ENCODE measurements around the gene MYL5. TPM values are rescaled to one million over a fixed set of nuclear protein-coding genes. Genes with fewer than 3 reads are reported as not detected.

Gene MYL5
- total and polyA plus RNA-seq, 2 donors (not counting 1 experiment from before 2014, with no cell fraction given) = 9.6 to 14.4 TPM

GRCh38 chr4:710116-710515, 35.8 kb downstream of the MYL5 start:
- Histone ChIP-seq H3K27me3 (ENCODE audit: control insufficient read depth, insufficient read depth, low read length) (no peaks in the 10 kb centered on the region), H3K27ac (ENCODE audit: insufficient read depth, low read length) (no peak overlapping the region), H3K4me1 (ENCODE audit: control insufficient read depth, extremely low read depth, insufficient read depth, low read length) (no peaks in the 10 kb centered on the region), H3K4me2 (ENCODE audit: extremely low read depth, insufficient read depth, low read length) (no peak overlapping the region), H3K36me3 (ENCODE audit: control insufficient read depth, insufficient read depth, low read length) (no peaks in the 10 kb centered on the region), H3K4me3 (replicated peaks in 1 of 4; ENCODE audit: control extremely low read depth in 1 of 4, insufficient read depth in 1 of 4, low read depth in 3 of 4, low read length in 4 of 4) (no peak overlapping the region), H3K79me2 (ENCODE audit: control insufficient read depth, insufficient read depth, low read length) (peaks cover 73% of the 10 kb centered on the region), H2AFZ (ENCODE audit: low read length) (no peak overlapping the region), H3K9ac (ENCODE audit: insufficient read depth, low read length) (no peak overlapping the region), H3K9me3 (ENCODE audit: control insufficient read depth, insufficient read depth, low read depth, low read length) (no peaks in the 10 kb centered on the region), H4K20me1 (ENCODE audit: control insufficient read depth, extremely low read depth, insufficient read depth, low read length) (peaks cover 3% of the 10 kb centered on the region)
- TF ChIP-seq, protein P1, sequence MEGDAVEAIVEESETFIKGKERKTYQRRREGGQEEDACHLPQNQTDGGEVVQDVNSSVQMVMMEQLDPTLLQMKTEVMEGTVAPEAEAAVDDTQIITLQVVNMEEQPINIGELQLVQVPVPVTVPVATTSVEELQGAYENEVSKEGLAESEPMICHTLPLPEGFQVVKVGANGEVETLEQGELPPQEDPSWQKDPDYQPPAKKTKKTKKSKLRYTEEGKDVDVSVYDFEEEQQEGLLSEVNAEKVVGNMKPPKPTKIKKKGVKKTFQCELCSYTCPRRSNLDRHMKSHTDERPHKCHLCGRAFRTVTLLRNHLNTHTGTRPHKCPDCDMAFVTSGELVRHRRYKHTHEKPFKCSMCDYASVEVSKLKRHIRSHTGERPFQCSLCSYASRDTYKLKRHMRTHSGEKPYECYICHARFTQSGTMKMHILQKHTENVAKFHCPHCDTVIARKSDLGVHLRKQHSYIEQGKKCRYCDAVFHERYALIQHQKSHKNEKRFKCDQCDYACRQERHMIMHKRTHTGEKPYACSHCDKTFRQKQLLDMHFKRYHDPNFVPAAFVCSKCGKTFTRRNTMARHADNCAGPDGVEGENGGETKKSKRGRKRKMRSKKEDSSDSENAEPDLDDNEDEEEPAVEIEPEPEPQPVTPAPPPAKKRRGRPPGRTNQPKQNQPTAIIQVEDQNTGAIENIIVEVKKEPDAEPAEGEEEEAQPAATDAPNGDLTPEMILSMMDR (conservative IDR thresholded peaks at IDR 0.05 in 1 of 2, IDR thresholded peaks at IDR 0.05 in 1 of 2; ENCODE audit: low read depth in 1 of 2, low read length in 2 of 2) = no peak
- no peak for TF ChIP-seq EZH2 (IDR thresholded peaks at IDR 0.05; ENCODE audit: low read length, missing control alignments)
- DNase-seq (ENCODE audit: low read depth in 2 of 2) = no peak

DNA sequence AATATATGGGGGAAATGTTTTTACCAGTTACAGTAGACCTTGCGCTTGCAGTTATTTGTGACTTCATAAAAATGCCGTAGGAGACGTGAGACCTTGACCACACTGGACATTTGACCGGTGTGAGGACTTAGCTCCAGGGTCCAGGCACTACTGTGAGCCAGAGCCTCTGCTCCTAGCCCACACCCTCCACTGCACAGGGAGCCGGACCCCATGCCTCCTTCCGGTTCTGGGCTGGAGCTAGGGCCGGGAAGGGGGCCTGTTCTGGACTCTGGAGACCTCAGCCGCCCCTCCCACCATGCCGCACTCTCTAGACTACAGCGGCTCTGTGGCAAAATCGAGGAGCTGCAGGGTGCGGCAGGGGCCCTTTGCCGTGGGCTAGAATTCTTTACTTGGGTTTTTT, 36.6 kb downstream of the MYL5 start:
- no peak for DNase-seq (ENCODE audit: low read depth in 2 of 2)
- Histone ChIP-seq H3K4me3 (replicated peaks in 1 of 4; ENCODE audit: control extremely low read depth in 1 of 4, insufficient read depth in 1 of 4, low read depth in 3 of 4, low read length in 4 of 4) (no peak overlapping the region), H3K27me3 (ENCODE audit: control insufficient read depth, insufficient read depth, low read length) (no peaks in the 10 kb centered on the region), H3K27ac (ENCODE audit: insufficient read depth, low read length) (no peak overlapping the region), H3K4me2 (ENCODE audit: extremely low read depth, insufficient read depth, low read length) (no peak overlapping the region), H2AFZ (ENCODE audit: low read length) (no peak overlapping the region), H3K9me3 (ENCODE audit: control insufficient read depth, insufficient read depth, low read depth, low read length) (no peaks in the 10 kb centered on the region), H3K79me2 (ENCODE audit: control insufficient read depth, insufficient read depth, low read length) (peaks cover 75% of the 10 kb centered on the region), H3K4me1 (ENCODE audit: control insufficient read depth, extremely low read depth, insufficient read depth, low read length) (no peaks in the 10 kb centered on the region), H3K9ac (ENCODE audit: insufficient read depth, low read length) (no peak overlapping the region), H4K20me1 (ENCODE audit: control insufficient read depth, extremely low read depth, insufficient read depth, low read length) (peaks cover 3% of the 10 kb centered on the region), H3K36me3 (ENCODE audit: control insufficient read depth, insufficient read depth, low read length) (no peaks in the 10 kb centered on the region)
- TF ChIP-seq EZH2 (IDR thresholded peaks at IDR 0.05; ENCODE audit: low read length, missing control alignments) = no peak
- TF ChIP-seq, protein P1 (conservative IDR thresholded peaks at IDR 0.05 in 1 of 2, IDR thresholded peaks at IDR 0.05 in 1 of 2; ENCODE audit: low read depth in 1 of 2, low read length in 2 of 2) = no peak

DNA sequence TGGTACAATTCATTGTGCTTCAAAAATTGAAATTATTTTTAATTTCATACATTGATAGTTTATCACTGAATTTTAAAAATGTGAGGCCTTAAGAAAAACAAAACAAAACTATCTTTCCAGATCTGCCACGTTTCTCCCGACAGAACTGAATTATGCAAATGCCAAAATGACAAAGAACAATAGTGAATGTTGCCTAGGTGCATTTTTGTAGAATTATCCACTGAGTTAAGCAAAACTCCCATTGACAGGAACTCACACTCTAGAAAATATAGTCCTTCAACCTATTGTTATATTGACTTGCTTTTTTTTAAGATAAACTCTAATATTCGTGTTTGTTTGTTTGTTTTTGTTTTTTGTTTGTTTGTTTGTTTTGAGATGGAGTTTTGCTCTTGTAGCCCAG, 37.8 kb downstream of the MYL5 start:
- Histone ChIP-seq H3K79me2 (ENCODE audit: control insufficient read depth, insufficient read depth, low read length) (peaks cover 66% of the 10 kb centered on the region), H3K4me2 (ENCODE audit: extremely low read depth, insufficient read depth, low read length) (no peak overlapping the region)
- TF ChIP-seq, protein P1 (conservative IDR thresholded peaks at IDR 0.05 in 1 of 2, IDR thresholded peaks at IDR 0.05 in 1 of 2; ENCODE audit: low read depth in 1 of 2, low read length in 2 of 2) = no peak
- TF ChIP-seq EZH2 (IDR thresholded peaks at IDR 0.05; ENCODE audit: low read length, missing control alignments) = no peak

More for the DNA sequence above, 37.8 kb downstream of the MYL5 start:
- Histone ChIP-seq H3K9ac (ENCODE audit: insufficient read depth, low read length) (no peak overlapping the region), H3K4me1 (ENCODE audit: control insufficient read depth, extremely low read depth, insufficient read depth, low read length) (no peaks in the 10 kb centered on the region), H3K27me3 (ENCODE audit: control insufficient read depth, insufficient read depth, low read length) (no peaks in the 10 kb centered on the region), H4K20me1 (ENCODE audit: control insufficient read depth, extremely low read depth, insufficient read depth, low read length) (peaks cover 3% of the 10 kb centered on the region), H3K4me3 (replicated peaks in 1 of 4; ENCODE audit: control extremely low read depth in 1 of 4, insufficient read depth in 1 of 4, low read depth in 3 of 4, low read length in 4 of 4) (no peak overlapping the region), H2AFZ (ENCODE audit: low read length) (no peak overlapping the region), H3K9me3 (ENCODE audit: control insufficient read depth, insufficient read depth, low read depth, low read length) (no peaks in the 10 kb centered on the region), H3K36me3 (ENCODE audit: control insufficient read depth, insufficient read depth, low read length) (no peaks in the 10 kb centered on the region), H3K27ac (ENCODE audit: insufficient read depth, low read length) (no peak overlapping the region)
- DNase-seq (ENCODE audit: low read depth in 2 of 2) = no peak
